SK-N-SH (cell line): ENCODE results near the gene PARVB. TPM values are rescaled to one million over a fixed set of nuclear protein-coding genes. Genes with fewer than 3 reads are reported as not detected.
A peak's percentile ranks its signal among the peaks of the same experiment; 100 is the strongest.

Experiments
- CTCF ChIA-PET: fragments of 300-600, 350-600 bp; formaldehyde crosslinking; extraction: SDS; loops from one replicate; lab custom pipeline; 2021; lab: Yijun Ruan, JAX
- POLR2A ChIA-PET: fragments of 350-600 bp; sonication (Branson Sonifier 250); formaldehyde crosslinking; extraction: SDS; loops from one replicate; lab custom pipeline; 2020; ENCODE audit warnings: antibody characterized with exemption, inconsistent platforms; lab: Yijun Ruan, JAX
- DNase-seq: peaks from one replicate; pipeline ENCODE4 v3.0.0; 2012
- H2AFZ ChIP-seq: fragments of 200-600 bp; sonication (generic); 2 replicates; pipeline ENCODE4 v1.8.1; 2016; ENCODE audit warnings: antibody characterized with exemption, mild to moderate bottlenecking, low read depth
- H3F3A ChIP-seq: fragments of 200-600 bp; sonication (generic); replicated peaks from 2 replicates; pipeline ENCODE3; 2016; ENCODE audit warnings: antibody characterized with exemption, mild to moderate bottlenecking; ENCODE audit not compliant: insufficient read depth
- H3K27ac ChIP-seq, 2 experiments: fragments of 200-500 bp in 1 of 2; fragments of 200-600 bp in 1 of 2; sonication (Bioruptor generic) in 1 of 2; sonication (generic), shearing (Covaris generic) in 1 of 2; 2 replicates each; pipeline versions ENCODE4 v1.5.1 to v1.6.1; 2014 to 2016; ENCODE audit warnings: low read depth in 2 of 2, inconsistent platforms in 1 of 2, low read length in 1 of 2, mild to moderate bottlenecking in 1 of 2, mixed read lengths in 1 of 2
- H3K27me3 ChIP-seq: fragments of 200-600 bp; sonication (generic), shearing (Covaris generic); 2 replicates; pipeline ENCODE4 v1.6.1; 2016; ENCODE audit warnings: mixed run types; ENCODE audit not compliant: insufficient read depth
- H3K36me3 ChIP-seq, 2 experiments: fragments of 200-500 bp in 1 of 2; fragments of 200-600 bp in 1 of 2; sonication (Bioruptor generic) in 1 of 2; sonication (generic) in 1 of 2; replicated peaks in 1 of 2; 2 replicates each; pipeline versions ENCODE3 to v1.5.1; 2014 to 2016; ENCODE audit warnings: low read length in 1 of 2, mild to moderate bottlenecking in 1 of 2; ENCODE audit not compliant: insufficient read depth in 2 of 2, control insufficient read depth in 1 of 2
- H3K4me1 ChIP-seq, 2 experiments: fragments of 200-500 bp in 1 of 2; fragments of 200-600 bp in 1 of 2; sonication (Bioruptor generic) in 1 of 2; sonication (generic), shearing (Covaris generic) in 1 of 2; 2 replicates each; pipeline versions ENCODE4 v1.5.1 to v1.6.1; 2014 to 2016; ENCODE audit warnings: low read depth in 1 of 2, low read length in 1 of 2, mixed run types in 1 of 2; ENCODE audit not compliant: insufficient read depth in 2 of 2, control insufficient read depth in 1 of 2
- H3K4me2 ChIP-seq: fragments of 200-600 bp; sonication (generic), shearing (Covaris generic); 2 replicates; pipeline ENCODE4 v1.6.1; 2017; ENCODE audit warnings: mixed run types
- H3K4me3 ChIP-seq, 2 experiments: fragments of 200-500 bp in 1 of 2; fragments of 200-600 bp in 1 of 2; sonication (Bioruptor generic) in 1 of 2; sonication (generic), shearing (Covaris generic) in 1 of 2; 2 replicates each; pipeline versions ENCODE4 v1.5.1 to v1.8.1; 2014 to 2016; ENCODE audit warnings: low read depth in 2 of 2, inconsistent platforms in 1 of 2, low read length in 1 of 2, mild to moderate bottlenecking in 1 of 2, mixed read lengths in 1 of 2, moderate library complexity in 1 of 2
- H3K79me2 ChIP-seq: fragments of 200-600 bp; sonication (generic); 2 replicates; pipeline ENCODE4 v1.8.1; 2017; ENCODE audit warnings: mild to moderate bottlenecking; ENCODE audit not compliant: insufficient read depth
- H3K9ac ChIP-seq: fragments of 200-600 bp; sonication (generic); 2 replicates; pipeline ENCODE4 v1.6.1; 2017; ENCODE audit warnings: mixed run types
- H3K9me2 ChIP-seq: fragments of 200-600 bp; sonication (generic); 2 replicates; pipeline ENCODE4 v1.6.1; 2017; ENCODE audit warnings: mixed run types
- H3K9me3 ChIP-seq: fragments of 200-600 bp; sonication (generic); 2 replicates; pipeline ENCODE4 v1.6.1; 2017; ENCODE audit warnings: mixed run types, mild to moderate bottlenecking, moderate library complexity
- H4K20me1 ChIP-seq: fragments of 200-600 bp; sonication (generic); 2 replicates; pipeline ENCODE4 v1.6.1; 2017; ENCODE audit warnings: mild to moderate bottlenecking, mixed run types; ENCODE audit not compliant: insufficient read depth
- CHD2 ChIP-seq: fragments of 150-350 bp; IDR thresholded peaks from 2 replicates; pipeline ENCODE4 v1.6.1; 2018; ENCODE audit warnings: low read length; ENCODE audit not compliant: partially characterized antibody
- ELF1 ChIP-seq: IDR thresholded peaks from 2 replicates; pipeline ENCODE4 v1.4.0; 2012
- EP300 ChIP-seq, 2 experiments: IDR thresholded peaks; 2 replicates each; pipeline versions ENCODE4 v1.4.0 to v1.6.1; 2012; ENCODE audit warnings: borderline replicate concordance in 1 of 2, low read depth in 1 of 2, low read length in 1 of 2
- FOXM1 ChIP-seq: IDR thresholded peaks from 2 replicates; pipeline ENCODE4 v1.4.0; 2012; ENCODE audit warnings: low read depth, mild to moderate bottlenecking
- GABPA ChIP-seq: IDR thresholded peaks from 2 replicates; pipeline ENCODE4 v1.4.0; 2012; ENCODE audit warnings: low read depth, mild to moderate bottlenecking
- GATA2 ChIP-seq: sonication (generic); formaldehyde crosslinking; IDR thresholded peaks from 2 replicates; pipeline ENCODE4 v1.5.0; 2020; ENCODE audit warnings: mild to moderate bottlenecking, missing genetic modification reagents
- JUND ChIP-seq: IDR thresholded peaks from 2 replicates; pipeline ENCODE4 v1.4.0; 2012
- MEF2A ChIP-seq: IDR thresholded peaks from 2 replicates; pipeline ENCODE4 v1.4.0; 2012; ENCODE audit warnings: low read depth, borderline replicate concordance
- MXI1 ChIP-seq: IDR thresholded peaks from 2 replicates; pipeline ENCODE4 v1.6.1; 2012; ENCODE audit warnings: mild to moderate bottlenecking, low read depth, low read length, improper control_type of control experiment
- NRF1 ChIP-seq: IDR thresholded peaks from 2 replicates; pipeline ENCODE4 v1.6.1; 2012; ENCODE audit warnings: low read depth, mild to moderate bottlenecking, low read length
- POLR2AphosphoS5 ChIP-seq: IDR thresholded peaks from 2 replicates; pipeline ENCODE4 v1.6.1; 2012; ENCODE audit warnings: low read depth, low read length
- RAD21 ChIP-seq: IDR thresholded peaks from 2 replicates; pipeline ENCODE4 v1.6.1; 2012; ENCODE audit warnings: mild to moderate bottlenecking, low read length
- RCOR1 ChIP-seq: fragments of 150-350 bp; IDR thresholded peaks from 2 replicates; pipeline ENCODE4 v1.6.1; 2017; ENCODE audit warnings: antibody characterized with exemption, low read length
- RXRA ChIP-seq: IDR thresholded peaks from 2 replicates; pipeline ENCODE4 v1.4.0; 2012; ENCODE audit warnings: low read depth, mild to moderate bottlenecking, borderline replicate concordance
- SMC3 ChIP-seq: IDR thresholded peaks from 2 replicates; pipeline ENCODE4 v1.6.1; 2012; ENCODE audit warnings: low read depth, low read length, improper control_type of control experiment
- TAF1 ChIP-seq: IDR thresholded peaks from 2 replicates; pipeline ENCODE4 v1.6.1; 2012; ENCODE audit warnings: low read depth, mild to moderate bottlenecking, low read length, moderate library complexity, borderline replicate concordance
- WGBS: methylation state at CpG from one replicate; pipeline ENCODE4 v1.1.6; 2017; ENCODE audit warnings: low lambda C conversion rate; 5-methylcytosine and 5-hydroxymethylcytosine counted together
- polyA plus RNA-seq, 3 experiments: library from polyadenylated mRNA; depleted of rRNA; stranded (reverse); fragments of >200 nt; gene quantifications; 2 replicates each; pipeline ENCODE4 v1.2.3, GENCODE V29; 2012
- TF ChIP-seq, protein P1 (sequence below): fragments of 150-350 bp; IDR thresholded peaks from 2 replicates; pipeline ENCODE4 v1.6.1; 2016; ENCODE audit warnings: mild to moderate bottlenecking, low read depth, low read length
- TF ChIP-seq, protein P2 (sequence below): IDR thresholded peaks from 2 replicates; pipeline ENCODE4 v1.4.0; 2012; ENCODE audit warnings: low read depth
- TF ChIP-seq, protein P3 (sequence below): IDR thresholded peaks from 2 replicates; pipeline ENCODE4 v1.4.0; 2012; ENCODE audit warnings: low read depth, borderline replicate concordance
- TF ChIP-seq, protein P4 (sequence below): IDR thresholded peaks from 2 replicates; pipeline ENCODE4 v1.6.1; 2012; ENCODE audit warnings: mild to moderate bottlenecking, low read depth, low read length, moderate library complexity

PARVB gene
- polyA plus RNA-seq, 1 of the 3 experiments (the other 2 are of a cell fraction) = 87.8 TPM

DNA sequence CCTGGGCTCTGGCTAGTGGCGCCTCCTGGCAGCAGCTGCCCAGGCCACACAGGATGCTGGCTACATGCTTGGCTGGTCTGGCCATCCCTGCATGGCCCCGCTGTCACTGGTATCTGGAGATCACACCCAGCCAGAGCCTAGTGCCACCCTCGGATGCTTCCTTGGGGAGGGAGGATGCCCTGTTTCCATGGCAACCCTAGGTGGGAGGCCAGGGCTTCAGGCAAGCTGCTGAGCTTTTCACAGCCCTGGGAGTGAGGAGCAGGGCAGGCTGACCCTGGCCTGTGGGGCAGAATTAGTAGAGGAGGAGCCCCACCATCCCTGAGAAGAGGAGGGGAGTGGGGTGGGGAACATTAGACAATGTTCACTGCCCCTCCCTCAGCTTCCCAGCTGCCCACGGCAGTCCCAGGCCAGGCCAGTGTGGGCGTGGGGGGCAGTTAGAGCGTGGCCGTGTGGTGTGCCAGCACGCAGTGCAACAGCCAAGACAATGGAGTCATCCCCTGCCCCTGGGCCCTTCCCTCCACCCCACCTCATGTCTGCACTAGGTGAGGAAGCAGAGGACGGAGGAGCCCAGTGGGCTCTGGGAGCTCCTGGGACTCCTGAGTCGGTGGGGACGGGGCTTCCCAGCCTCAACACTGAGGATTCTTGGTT lies 50.4 kb downstream of the PARVB start:
- Histone ChIP-seq H3K9me2 (no peaks in the 10 kb centered on the region), H3K27ac (no peak overlapping the region), H3K9me3 (no peaks in the 10 kb centered on the region), H3K36me3 (no peaks in the 10 kb centered on the region), H3K4me3 (no peak overlapping the region), H3K4me2 (no peak overlapping the region), H3K27me3 (no peaks in the 10 kb centered on the region), H3K9ac (no peak overlapping the region), H3K79me2 (no peaks in the 10 kb centered on the region), H4K20me1 (no peaks in the 10 kb centered on the region), H2AFZ (no peak overlapping the region), H3K4me1 (peaks cover 0 to 13% of the 10 kb centered on the region in 2 experiments; a peak in 1 of 4 replicates), H3F3A (no peaks in the 10 kb centered on the region)
- WGBS = 86% methylated on average over 5 of the region's 11 CpGs
- ChIA-PET CTCF (interaction anchor here (0.7 to 13.2 kb wide), 7 partner anchors 9 to 662 kb away, joined by 3 to 113 read pairs (median 4); no protein-coding TSS in a partner anchor), POLR2A (no interaction called here)
- peak; percentile 90 for DNase-seq
- peak; percentile 89 for TF ChIP-seq GATA2 (CRISPR knock-in tag)
- TF ChIP-seq, protein P1, sequence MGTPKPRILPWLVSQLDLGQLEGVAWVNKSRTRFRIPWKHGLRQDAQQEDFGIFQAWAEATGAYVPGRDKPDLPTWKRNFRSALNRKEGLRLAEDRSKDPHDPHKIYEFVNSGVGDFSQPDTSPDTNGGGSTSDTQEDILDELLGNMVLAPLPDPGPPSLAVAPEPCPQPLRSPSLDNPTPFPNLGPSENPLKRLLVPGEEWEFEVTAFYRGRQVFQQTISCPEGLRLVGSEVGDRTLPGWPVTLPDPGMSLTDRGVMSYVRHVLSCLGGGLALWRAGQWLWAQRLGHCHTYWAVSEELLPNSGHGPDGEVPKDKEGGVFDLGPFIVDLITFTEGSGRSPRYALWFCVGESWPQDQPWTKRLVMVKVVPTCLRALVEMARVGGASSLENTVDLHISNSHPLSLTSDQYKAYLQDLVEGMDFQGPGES = no peak
- no peak for TF ChIP-seq CHD2
- TF ChIP-seq FOXM1 = no peak
- TF ChIP-seq, protein P2, sequence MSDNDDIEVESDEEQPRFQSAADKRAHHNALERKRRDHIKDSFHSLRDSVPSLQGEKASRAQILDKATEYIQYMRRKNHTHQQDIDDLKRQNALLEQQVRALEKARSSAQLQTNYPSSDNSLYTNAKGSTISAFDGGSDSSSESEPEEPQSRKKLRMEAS = no peak
- TF ChIP-seq MEF2A = no peak
- no peak for TF ChIP-seq EP300 (IDR thresholded peaks at IDR 0.05; ENCODE audit: borderline replicate concordance in 1 of 2, low read depth in 1 of 2, low read length in 1 of 2)
- TF ChIP-seq JUND = no peak
- peak; percentile 41; the same call in 1 of the 2 replicates for TF ChIP-seq SMC3
- TF ChIP-seq NRF1 = no peak
- TF ChIP-seq MXI1 = peak; percentile 81; the same call in 1 of the 2 replicates
- peak; percentile 54 for TF ChIP-seq RAD21
- TF ChIP-seq, all 33 proteins: peak for 4

DNA sequence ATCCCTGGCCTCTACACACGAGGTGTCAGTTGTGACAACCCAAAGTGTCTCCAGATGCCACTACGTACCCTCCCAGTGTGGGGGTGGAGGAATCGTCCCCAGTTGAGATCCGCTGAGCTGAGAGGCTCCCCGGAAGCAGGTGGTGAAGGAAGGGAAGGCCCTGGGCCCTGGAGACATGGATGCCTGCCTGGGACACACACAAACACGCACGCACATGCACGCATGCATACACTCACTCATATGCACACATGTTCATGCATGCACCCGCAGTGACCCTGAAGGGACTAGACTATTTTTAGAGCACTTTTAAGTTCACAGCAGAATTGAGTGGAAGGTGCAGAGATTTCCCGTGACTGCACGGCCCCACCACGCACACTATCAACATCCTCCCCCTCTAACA lies 50.9 kb downstream of the PARVB start:
- Histone ChIP-seq H3K9ac (no peak overlapping the region), H3K36me3 (no peaks in the 10 kb centered on the region), H3K79me2 (no peaks in the 10 kb centered on the region), H3K4me1 (peaks cover 0 to 13% of the 10 kb centered on the region in 2 experiments; a peak in 1 of 4 replicates), H3K4me2 (no peak overlapping the region), H3K27ac (no peak overlapping the region), H3K4me3 (no peak overlapping the region), H4K20me1 (no peaks in the 10 kb centered on the region), H3K9me3 (no peaks in the 10 kb centered on the region), H3F3A (no peaks in the 10 kb centered on the region), H3K9me2 (no peaks in the 10 kb centered on the region), H2AFZ (no peak overlapping the region), H3K27me3 (no peaks in the 10 kb centered on the region)
- no peak for DNase-seq
- 92% methylated on average over 10 of the region's 12 CpGs for WGBS
- CTCF ChIA-PET = interaction anchor here (0.7 to 13.2 kb wide), 4 partner anchors 9 to 551 kb away, joined by 3 to 113 read pairs (median 13); no protein-coding TSS in a partner anchor
- POLR2A ChIA-PET = no interaction called here
- TF ChIP-seq MEF2A (no peak), RXRA (no peak), RCOR1 (no peak), POLR2AphosphoS5 (no peak), EP300 (IDR thresholded peaks at IDR 0.05; ENCODE audit: borderline replicate concordance in 1 of 2, low read depth in 1 of 2, low read length in 1 of 2) (no peak), GABPA (no peak), TAF1 (no peak), ELF1 (no peak)
- TF ChIP-seq, protein P1 = no peak
- TF ChIP-seq, protein P3, sequence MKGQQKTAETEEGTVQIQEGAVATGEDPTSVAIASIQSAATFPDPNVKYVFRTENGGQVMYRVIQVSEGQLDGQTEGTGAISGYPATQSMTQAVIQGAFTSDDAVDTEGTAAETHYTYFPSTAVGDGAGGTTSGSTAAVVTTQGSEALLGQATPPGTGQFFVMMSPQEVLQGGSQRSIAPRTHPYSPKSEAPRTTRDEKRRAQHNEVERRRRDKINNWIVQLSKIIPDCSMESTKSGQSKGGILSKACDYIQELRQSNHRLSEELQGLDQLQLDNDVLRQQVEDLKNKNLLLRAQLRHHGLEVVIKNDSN = no peak
- TF ChIP-seq, protein P4, sequence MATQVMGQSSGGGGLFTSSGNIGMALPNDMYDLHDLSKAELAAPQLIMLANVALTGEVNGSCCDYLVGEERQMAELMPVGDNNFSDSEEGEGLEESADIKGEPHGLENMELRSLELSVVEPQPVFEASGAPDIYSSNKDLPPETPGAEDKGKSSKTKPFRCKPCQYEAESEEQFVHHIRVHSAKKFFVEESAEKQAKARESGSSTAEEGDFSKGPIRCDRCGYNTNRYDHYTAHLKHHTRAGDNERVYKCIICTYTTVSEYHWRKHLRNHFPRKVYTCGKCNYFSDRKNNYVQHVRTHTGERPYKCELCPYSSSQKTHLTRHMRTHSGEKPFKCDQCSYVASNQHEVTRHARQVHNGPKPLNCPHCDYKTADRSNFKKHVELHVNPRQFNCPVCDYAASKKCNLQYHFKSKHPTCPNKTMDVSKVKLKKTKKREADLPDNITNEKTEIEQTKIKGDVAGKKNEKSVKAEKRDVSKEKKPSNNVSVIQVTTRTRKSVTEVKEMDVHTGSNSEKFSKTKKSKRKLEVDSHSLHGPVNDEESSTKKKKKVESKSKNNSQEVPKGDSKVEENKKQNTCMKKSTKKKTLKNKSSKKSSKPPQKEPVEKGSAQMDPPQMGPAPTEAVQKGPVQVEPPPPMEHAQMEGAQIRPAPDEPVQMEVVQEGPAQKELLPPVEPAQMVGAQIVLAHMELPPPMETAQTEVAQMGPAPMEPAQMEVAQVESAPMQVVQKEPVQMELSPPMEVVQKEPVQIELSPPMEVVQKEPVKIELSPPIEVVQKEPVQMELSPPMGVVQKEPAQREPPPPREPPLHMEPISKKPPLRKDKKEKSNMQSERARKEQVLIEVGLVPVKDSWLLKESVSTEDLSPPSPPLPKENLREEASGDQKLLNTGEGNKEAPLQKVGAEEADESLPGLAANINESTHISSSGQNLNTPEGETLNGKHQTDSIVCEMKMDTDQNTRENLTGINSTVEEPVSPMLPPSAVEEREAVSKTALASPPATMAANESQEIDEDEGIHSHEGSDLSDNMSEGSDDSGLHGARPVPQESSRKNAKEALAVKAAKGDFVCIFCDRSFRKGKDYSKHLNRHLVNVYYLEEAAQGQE = no peak
- TF ChIP-seq, protein P2 = no peak
